HepG2 (cell line): ENCODE results near the gene EPB41. TPM values are rescaled to one million over a fixed set of nuclear protein-coding genes. Genes with fewer than 3 reads are reported as not detected.

Source experiments
- CBX5 ChIP-seq: sonication (generic); formaldehyde crosslinking; IDR thresholded peaks from 2 replicates; pipeline ENCODE4 v1.4.0; 2020; ENCODE audit warnings: missing genetic modification reagents, borderline replicate concordance
- EED ChIP-seq: sonication (generic); formaldehyde crosslinking; IDR thresholded peaks from 2 replicates; pipeline ENCODE4 v1.5.0; 2020; ENCODE audit warnings: mild to moderate bottlenecking, missing genetic modification reagents
- ELF1 ChIP-seq: sonication (generic); formaldehyde crosslinking; IDR thresholded peaks from 2 replicates; pipeline ENCODE4 v1.4.0; 2020; ENCODE audit warnings: missing genetic modification reagents
- ELF3 ChIP-seq: IDR thresholded peaks from 2 replicates; pipeline ENCODE4 v1.6.1; 2016; ENCODE audit warnings: missing genetic modification reagents, missing compliant biosample characterization
- FOSL2 ChIP-seq: sonication (generic); formaldehyde crosslinking; IDR thresholded peaks from 2 replicates; pipeline ENCODE4 v1.4.0; 2020; ENCODE audit warnings: missing genetic modification reagents
- HNF4G ChIP-seq, 2 experiments: sonication (generic) in 1 of 2; formaldehyde crosslinking in 1 of 2; IDR thresholded peaks; 2 replicates each; pipeline versions ENCODE4 v1.4.0 to v1.6.1; 2011 to 2020; ENCODE audit warnings: borderline replicate concordance in 2 of 2, low read depth in 2 of 2, mild to moderate bottlenecking in 2 of 2, low read length in 1 of 2, missing genetic modification reagents in 1 of 2, moderate library complexity in 1 of 2
- IRF2 ChIP-seq: IDR thresholded peaks from 2 replicates; pipeline ENCODE4 v1.6.1; 2018; ENCODE audit warnings: missing genetic modification reagents, missing compliant biosample characterization
- MXD4 ChIP-seq: IDR thresholded peaks from 2 replicates; pipeline ENCODE4 v1.6.1; 2016; ENCODE audit warnings: mild to moderate bottlenecking, missing biosample characterization, missing genetic modification reagents
- THAP11 ChIP-seq: IDR thresholded peaks from 2 replicates; pipeline ENCODE4 v1.6.1; 2016; ENCODE audit warnings: missing biosample characterization, missing genetic modification reagents
- ZNF124 ChIP-seq: sonication (generic); formaldehyde crosslinking; IDR thresholded peaks from 2 replicates; pipeline ENCODE4 v1.4.0; 2020; ENCODE audit warnings: missing genetic modification reagents
- polyA plus RNA-seq, 8 experiments: library from polyadenylated mRNA; depleted of rRNA in 3 of 8; stranded (reverse) in 7 of 8; unstranded in 1 of 8; fragments of >200 nt; fragmentation: Illumina TruSeq in 4 of 8; extraction: Trizol in 4 of 8; gene quantifications; 2 replicates each; pipeline versions ENCODE4 v1.2.1 to v1.2.3, GENCODE V29; 2011 to 2016; ENCODE audit warnings: low read depth in 4 of 8, missing spikeins in 1 of 8, mixed read lengths in 1 of 8; ENCODE audit not compliant: insufficient read depth in 1 of 8
- total RNA-seq, 5 experiments: library from RNA; depleted of rRNA; stranded (reverse); fragments of >200 nt; fragmentation: Illumina TruSeq; extraction: Trizol; gene quantifications; 2 replicates each; pipeline ENCODE4 v1.2.3, GENCODE V29; 2016; ENCODE audit warnings: low read depth in 1 of 5
- TF ChIP-seq, protein P1 (sequence below): sonication (generic); formaldehyde crosslinking; IDR thresholded peaks from 2 replicates; pipeline ENCODE4 v1.8.1; 2022; ENCODE audit warnings: mild to moderate bottlenecking, missing genetic modification reagents
- TF ChIP-seq, protein P2 (sequence below): sonication (generic); formaldehyde crosslinking; IDR thresholded peaks from 2 replicates; pipeline ENCODE4 v1.4.0; 2020; ENCODE audit warnings: missing genetic modification reagents, borderline replicate concordance
- TF ChIP-seq, protein P3 (sequence below): sonication (generic); formaldehyde crosslinking; IDR thresholded peaks from 2 replicates; pipeline ENCODE4 v1.4.0; 2020; ENCODE audit warnings: missing genetic modification reagents
- TF ChIP-seq, protein P4 (sequence below): sonication (generic); formaldehyde crosslinking; IDR thresholded peaks from 2 replicates; pipeline ENCODE4 v1.4.0; 2020; ENCODE audit warnings: low read depth, missing genetic modification reagents
- TF ChIP-seq, protein P5 (sequence below): sonication (generic); formaldehyde crosslinking; IDR thresholded peaks from 2 replicates; pipeline ENCODE4 v1.4.0; 2020; ENCODE audit warnings: missing genetic modification reagents

EPB41 gene
- total and polyA plus RNA-seq, 2 of the 13 experiments (the other 11 are each of a cell fraction or from before 2014, with no cell fraction given) = 34.5 to 46.7 TPM

DNA sequence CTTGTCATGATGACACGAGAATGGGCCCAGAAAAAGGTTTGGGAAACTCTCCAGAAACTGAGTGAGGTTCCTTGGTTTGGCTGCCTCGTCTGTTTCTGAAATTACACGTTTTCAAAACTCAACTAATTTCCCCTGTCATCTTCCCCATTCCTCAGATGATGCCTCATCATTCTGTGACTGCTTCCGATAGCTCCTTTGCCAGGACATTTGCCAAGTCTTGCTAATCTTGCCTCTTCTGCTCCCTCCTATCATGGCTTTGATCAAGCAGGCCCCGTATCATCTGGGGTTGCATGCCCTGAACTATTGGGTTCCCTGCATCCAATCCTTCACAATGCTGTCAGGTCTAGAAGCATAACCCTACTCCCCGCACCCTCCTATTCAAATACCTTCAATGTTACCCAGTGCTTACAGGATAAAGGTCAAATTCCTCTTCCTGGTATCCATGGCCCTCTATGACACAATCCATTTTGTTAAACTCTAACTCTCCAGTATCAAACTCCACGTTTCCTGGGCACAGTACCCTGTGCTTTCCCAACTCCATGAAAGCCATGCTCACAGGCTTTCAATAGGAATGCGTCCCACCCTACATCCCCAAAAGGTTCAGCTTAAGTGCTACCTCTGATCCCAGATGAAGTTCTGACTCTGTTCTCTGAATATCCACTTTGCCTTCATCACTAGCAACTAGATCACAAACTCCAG is 231.5 kb downstream of the EPB41 start (continued):
- TF ChIP-seq CBX5 (CRISPR knock-in tag) = 0 out of 2 replicates have a peak, but pooled peaks have one; percentile 15
- TF ChIP-seq, protein P1, sequence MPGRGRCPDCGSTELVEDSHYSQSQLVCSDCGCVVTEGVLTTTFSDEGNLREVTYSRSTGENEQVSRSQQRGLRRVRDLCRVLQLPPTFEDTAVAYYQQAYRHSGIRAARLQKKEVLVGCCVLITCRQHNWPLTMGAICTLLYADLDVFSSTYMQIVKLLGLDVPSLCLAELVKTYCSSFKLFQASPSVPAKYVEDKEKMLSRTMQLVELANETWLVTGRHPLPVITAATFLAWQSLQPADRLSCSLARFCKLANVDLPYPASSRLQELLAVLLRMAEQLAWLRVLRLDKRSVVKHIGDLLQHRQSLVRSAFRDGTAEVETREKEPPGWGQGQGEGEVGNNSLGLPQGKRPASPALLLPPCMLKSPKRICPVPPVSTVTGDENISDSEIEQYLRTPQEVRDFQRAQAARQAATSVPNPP (CRISPR knock-in tag) = no peak
- TF ChIP-seq ELF3 (CRISPR knock-in tag) = peak; percentile 92
- peak; percentile 81 for TF ChIP-seq ELF1 (CRISPR knock-in tag)
- no peak for TF ChIP-seq EED (CRISPR knock-in tag)
- TF ChIP-seq, protein P2, sequence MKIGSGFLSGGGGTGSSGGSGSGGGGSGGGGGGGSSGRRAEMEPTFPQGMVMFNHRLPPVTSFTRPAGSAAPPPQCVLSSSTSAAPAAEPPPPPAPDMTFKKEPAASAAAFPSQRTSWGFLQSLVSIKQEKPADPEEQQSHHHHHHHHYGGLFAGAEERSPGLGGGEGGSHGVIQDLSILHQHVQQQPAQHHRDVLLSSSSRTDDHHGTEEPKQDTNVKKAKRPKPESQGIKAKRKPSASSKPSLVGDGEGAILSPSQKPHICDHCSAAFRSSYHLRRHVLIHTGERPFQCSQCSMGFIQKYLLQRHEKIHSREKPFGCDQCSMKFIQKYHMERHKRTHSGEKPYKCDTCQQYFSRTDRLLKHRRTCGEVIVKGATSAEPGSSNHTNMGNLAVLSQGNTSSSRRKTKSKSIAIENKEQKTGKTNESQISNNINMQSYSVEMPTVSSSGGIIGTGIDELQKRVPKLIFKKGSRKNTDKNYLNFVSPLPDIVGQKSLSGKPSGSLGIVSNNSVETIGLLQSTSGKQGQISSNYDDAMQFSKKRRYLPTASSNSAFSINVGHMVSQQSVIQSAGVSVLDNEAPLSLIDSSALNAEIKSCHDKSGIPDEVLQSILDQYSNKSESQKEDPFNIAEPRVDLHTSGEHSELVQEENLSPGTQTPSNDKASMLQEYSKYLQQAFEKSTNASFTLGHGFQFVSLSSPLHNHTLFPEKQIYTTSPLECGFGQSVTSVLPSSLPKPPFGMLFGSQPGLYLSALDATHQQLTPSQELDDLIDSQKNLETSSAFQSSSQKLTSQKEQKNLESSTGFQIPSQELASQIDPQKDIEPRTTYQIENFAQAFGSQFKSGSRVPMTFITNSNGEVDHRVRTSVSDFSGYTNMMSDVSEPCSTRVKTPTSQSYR = peak; percentile 70; the same call in 1 of the 2 replicates
- TF ChIP-seq, protein P3, sequence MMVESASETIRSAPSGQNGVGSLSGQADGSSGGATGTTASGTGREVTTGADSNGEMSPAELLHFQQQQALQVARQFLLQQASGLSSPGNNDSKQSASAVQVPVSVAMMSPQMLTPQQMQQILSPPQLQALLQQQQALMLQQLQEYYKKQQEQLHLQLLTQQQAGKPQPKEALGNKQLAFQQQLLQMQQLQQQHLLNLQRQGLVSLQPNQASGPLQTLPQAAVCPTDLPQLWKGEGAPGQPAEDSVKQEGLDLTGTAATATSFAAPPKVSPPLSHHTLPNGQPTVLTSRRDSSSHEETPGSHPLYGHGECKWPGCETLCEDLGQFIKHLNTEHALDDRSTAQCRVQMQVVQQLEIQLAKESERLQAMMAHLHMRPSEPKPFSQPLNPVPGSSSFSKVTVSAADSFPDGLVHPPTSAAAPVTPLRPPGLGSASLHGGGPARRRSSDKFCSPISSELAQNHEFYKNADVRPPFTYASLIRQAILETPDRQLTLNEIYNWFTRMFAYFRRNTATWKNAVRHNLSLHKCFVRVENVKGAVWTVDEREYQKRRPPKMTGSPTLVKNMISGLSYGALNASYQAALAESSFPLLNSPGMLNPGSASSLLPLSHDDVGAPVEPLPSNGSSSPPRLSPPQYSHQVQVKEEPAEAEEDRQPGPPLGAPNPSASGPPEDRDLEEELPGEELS (CRISPR knock-in tag) = peak; percentile 33; the same call in 1 of the 2 replicates
- peak; percentile 90 for TF ChIP-seq HNF4G (IDR thresholded peaks at IDR 0.05; ENCODE audit: borderline replicate concordance, low read depth, low read length)
- peak; percentile 62; the same call in 1 of the 2 replicates for TF ChIP-seq HNF4G (CRISPR knock-in tag; IDR thresholded peaks at IDR 0.05; ENCODE audit: borderline replicate concordance, low read depth)
- TF ChIP-seq ZNF124 (CRISPR knock-in tag) = 0 out of 2 replicates have a peak, but pooled peaks have one; percentile 44
- 0 out of 2 replicates have a peak, but pooled peaks have one; percentile 56 for TF ChIP-seq MXD4
- TF ChIP-seq, protein P4, sequence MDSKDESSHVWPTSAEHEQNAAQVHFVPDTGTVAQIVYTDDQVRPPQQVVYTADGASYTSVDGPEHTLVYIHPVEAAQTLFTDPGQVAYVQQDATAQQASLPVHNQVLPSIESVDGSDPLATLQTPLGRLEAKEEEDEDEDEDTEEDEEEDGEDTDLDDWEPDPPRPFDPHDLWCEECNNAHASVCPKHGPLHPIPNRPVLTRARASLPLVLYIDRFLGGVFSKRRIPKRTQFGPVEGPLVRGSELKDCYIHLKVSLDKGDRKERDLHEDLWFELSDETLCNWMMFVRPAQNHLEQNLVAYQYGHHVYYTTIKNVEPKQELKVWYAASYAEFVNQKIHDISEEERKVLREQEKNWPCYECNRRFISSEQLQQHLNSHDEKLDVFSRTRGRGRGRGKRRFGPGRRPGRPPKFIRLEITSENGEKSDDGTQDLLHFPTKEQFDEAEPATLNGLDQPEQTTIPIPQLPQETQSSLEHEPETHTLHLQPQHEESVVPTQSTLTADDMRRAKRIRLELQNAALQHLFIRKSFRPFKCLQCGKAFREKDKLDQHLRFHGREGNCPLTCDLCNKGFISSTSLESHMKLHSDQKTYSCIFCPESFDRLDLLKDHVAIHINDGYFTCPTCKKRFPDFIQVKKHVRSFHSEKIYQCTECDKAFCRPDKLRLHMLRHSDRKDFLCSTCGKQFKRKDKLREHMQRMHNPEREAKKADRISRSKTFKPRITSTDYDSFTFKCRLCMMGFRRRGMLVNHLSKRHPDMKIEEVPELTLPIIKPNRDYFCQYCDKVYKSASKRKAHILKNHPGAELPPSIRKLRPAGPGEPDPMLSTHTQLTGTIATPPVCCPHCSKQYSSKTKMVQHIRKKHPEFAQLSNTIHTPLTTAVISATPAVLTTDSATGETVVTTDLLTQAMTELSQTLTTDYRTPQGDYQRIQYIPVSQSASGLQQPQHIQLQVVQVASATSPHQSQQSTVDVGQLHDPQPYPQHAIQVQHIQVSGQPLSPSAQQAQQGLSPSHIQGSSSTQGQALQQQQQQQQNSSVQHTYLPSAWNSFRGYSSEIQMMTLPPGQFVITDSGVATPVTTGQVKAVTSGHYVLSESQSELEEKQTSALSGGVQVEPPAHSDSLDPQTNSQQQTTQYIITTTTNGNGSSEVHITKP = no peak
- TF ChIP-seq THAP11 (CRISPR knock-in tag) = peak; percentile 49; the same call in 1 of the 2 replicates
- TF ChIP-seq IRF2 (CRISPR knock-in tag) = peak; percentile 35; the same call in 1 of the 2 replicates
- TF ChIP-seq, protein P5, sequence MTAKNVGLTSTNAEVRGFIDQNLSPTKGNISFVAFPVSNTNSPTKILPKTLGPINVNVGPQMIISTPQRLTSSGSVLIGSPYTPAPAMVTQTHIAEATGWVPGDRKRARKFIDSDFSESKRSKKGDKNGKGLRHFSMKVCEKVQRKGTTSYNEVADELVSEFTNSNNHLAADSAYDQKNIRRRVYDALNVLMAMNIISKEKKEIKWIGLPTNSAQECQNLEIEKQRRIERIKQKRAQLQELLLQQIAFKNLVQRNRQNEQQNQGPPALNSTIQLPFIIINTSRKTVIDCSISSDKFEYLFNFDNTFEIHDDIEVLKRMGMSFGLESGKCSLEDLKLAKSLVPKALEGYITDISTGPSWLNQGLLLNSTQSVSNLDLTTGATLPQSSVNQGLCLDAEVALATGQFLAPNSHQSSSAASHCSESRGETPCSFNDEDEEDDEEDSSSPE (CRISPR knock-in tag) = 0 out of 2 replicates have a peak, but pooled peaks have one; percentile 30
- TF ChIP-seq FOSL2 (CRISPR knock-in tag) = peak; percentile 50
